SK-N-SH treated with all-trans-retinoic acid at 6 μM for 48 hours (cell line): ENCODE measurements around the gene ARVCF.

Experiments
- GLIS3 ChIP-seq: fragments of 250-450 bp; sonication (Bioruptor Pico); IDR thresholded peaks from 2 replicates; pipeline ENCODE4 v1.5.0; 2020; ENCODE audit warnings: mild to moderate bottlenecking, moderate library complexity
- OSR1 ChIP-seq: fragments of 250-450 bp; sonication (Bioruptor Pico); IDR thresholded peaks from 2 replicates; pipeline ENCODE4 v1.8.0; 2022; ENCODE audit warnings: moderate library complexity, mild to moderate bottlenecking, inconsistent platforms
- RARB ChIP-seq: fragments of 250-450 bp; sonication (Bioruptor Pico); IDR thresholded peaks from 2 replicates; pipeline ENCODE4 v1.8.0; 2021; ENCODE audit warnings: mild to moderate bottlenecking, moderate library complexity
- SNAI2 ChIP-seq: fragments of 250-450 bp; sonication (Bioruptor Pico); IDR thresholded peaks from 2 replicates; pipeline ENCODE4 v1.5.0; 2020; ENCODE audit warnings: mild to moderate bottlenecking, moderate library complexity
- TOX ChIP-seq: fragments of 250-450 bp; sonication (Bioruptor Pico); IDR thresholded peaks from 2 replicates; pipeline ENCODE4 v1.8.0; 2021; ENCODE audit warnings: mild to moderate bottlenecking, moderate library complexity, borderline replicate concordance
- ZFP30 ChIP-seq: fragments of 450-650 bp; formaldehyde crosslinking; IDR thresholded peaks from 2 replicates; pipeline ENCODE4 v1.5.0; 2022; ENCODE audit warnings: mild to moderate bottlenecking, moderate library complexity
- ZNF8 ChIP-seq: fragments of 450-650 bp; formaldehyde crosslinking; IDR thresholded peaks from 2 replicates; pipeline ENCODE4 v1.5.0; 2020; ENCODE audit warnings: mild to moderate bottlenecking, moderate library complexity
- TF ChIP-seq, protein P1 (sequence below): fragments of 250-450 bp; sonication (Bioruptor Pico); IDR thresholded peaks from 2 replicates; pipeline ENCODE4 v1.8.0; 2020; ENCODE audit warnings: mild to moderate bottlenecking, moderate library complexity, borderline replicate concordance
- TF ChIP-seq, protein P2 (sequence below): fragments of 250-450 bp; sonication (Bioruptor Pico); IDR thresholded peaks from 2 replicates; pipeline ENCODE4 v1.5.0; 2020; ENCODE audit warnings: mild to moderate bottlenecking, moderate library complexity

DNA sequence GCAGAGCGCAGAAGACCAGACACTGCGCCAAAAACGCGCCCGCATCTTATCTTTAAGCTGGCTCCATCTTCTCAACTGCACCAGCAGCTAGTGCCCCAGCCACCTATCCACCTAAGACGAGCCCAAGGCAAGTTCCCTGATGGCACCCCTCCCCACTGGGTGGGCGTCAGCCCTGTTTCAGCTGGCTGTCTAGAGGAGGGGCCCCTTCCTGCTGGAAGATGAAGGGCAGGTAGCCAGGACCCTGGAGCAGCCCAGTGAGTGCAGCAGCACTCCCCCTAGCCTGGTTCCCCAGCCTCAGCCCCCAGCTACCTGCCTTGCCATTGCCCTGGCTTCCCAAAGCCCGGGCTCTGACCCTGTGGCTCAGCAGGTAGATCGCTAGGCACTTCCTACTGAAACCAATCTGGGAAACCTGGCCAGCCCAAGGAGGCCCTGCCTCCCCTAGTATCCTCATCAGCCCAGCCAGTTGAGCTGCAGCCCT, 28.3 kb downstream of the ARVCF start:
- TF ChIP-seq RARB (CRISPR knock-in tag) (no peak), GLIS3 (no peak), TOX (CRISPR knock-in tag) (no peak), ZFP30 (CRISPR knock-in tag) (no peak), OSR1 (CRISPR knock-in tag) (no peak), ZNF8 (CRISPR knock-in tag) (no peak), SNAI2 (CRISPR knock-in tag) (no peak)
- TF ChIP-seq, protein P1, sequence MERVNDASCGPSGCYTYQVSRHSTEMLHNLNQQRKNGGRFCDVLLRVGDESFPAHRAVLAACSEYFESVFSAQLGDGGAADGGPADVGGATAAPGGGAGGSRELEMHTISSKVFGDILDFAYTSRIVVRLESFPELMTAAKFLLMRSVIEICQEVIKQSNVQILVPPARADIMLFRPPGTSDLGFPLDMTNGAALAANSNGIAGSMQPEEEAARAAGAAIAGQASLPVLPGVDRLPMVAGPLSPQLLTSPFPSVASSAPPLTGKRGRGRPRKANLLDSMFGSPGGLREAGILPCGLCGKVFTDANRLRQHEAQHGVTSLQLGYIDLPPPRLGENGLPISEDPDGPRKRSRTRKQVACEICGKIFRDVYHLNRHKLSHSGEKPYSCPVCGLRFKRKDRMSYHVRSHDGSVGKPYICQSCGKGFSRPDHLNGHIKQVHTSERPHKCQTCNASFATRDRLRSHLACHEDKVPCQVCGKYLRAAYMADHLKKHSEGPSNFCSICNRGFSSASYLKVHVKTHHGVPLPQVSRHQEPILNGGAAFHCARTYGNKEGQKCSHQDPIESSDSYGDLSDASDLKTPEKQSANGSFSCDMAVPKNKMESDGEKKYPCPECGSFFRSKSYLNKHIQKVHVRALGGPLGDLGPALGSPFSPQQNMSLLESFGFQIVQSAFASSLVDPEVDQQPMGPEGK (CRISPR knock-in tag), result no peak
- TF ChIP-seq, protein P2, sequence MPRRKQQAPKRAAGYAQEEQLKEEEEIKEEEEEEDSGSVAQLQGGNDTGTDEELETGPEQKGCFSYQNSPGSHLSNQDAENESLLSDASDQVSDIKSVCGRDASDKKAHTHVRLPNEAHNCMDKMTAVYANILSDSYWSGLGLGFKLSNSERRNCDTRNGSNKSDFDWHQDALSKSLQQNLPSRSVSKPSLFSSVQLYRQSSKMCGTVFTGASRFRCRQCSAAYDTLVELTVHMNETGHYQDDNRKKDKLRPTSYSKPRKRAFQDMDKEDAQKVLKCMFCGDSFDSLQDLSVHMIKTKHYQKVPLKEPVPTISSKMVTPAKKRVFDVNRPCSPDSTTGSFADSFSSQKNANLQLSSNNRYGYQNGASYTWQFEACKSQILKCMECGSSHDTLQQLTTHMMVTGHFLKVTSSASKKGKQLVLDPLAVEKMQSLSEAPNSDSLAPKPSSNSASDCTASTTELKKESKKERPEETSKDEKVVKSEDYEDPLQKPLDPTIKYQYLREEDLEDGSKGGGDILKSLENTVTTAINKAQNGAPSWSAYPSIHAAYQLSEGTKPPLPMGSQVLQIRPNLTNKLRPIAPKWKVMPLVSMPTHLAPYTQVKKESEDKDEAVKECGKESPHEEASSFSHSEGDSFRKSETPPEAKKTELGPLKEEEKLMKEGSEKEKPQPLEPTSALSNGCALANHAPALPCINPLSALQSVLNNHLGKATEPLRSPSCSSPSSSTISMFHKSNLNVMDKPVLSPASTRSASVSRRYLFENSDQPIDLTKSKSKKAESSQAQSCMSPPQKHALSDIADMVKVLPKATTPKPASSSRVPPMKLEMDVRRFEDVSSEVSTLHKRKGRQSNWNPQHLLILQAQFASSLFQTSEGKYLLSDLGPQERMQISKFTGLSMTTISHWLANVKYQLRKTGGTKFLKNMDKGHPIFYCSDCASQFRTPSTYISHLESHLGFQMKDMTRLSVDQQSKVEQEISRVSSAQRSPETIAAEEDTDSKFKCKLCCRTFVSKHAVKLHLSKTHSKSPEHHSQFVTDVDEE (CRISPR knock-in tag), result no peak
